Endometrial microvascular endothelial cells (primary cell): ENCODE data around the gene REEP5. TPM values are rescaled to one million over a fixed set of nuclear protein-coding genes. Genes with fewer than 3 reads are reported as not detected.

Experiments used
- in situ Hi-C: cut with HindIII; loops from 2 replicates; pipeline ENCODE4 v1.10.0; 2017; ENCODE audit warnings: low sequenced_read_pairs, low pct_unique_long_range_greater_than_20kb; ENCODE audit errors: inconsistent ontology term
- total RNA-seq: library from RNA; depleted of rRNA; stranded (reverse); fragments of >200 nt; gene quantifications from one replicate; pipeline ENCODE4 v1.2.3, GENCODE V29; 2015; ENCODE audit errors: inconsistent ontology term

REEP5 gene
- total RNA-seq, 1 donor from 2014 or later, result 85.0 TPM

GRCh38 chr5:112934366-112934663 is 12.3 kb upstream of the REEP5 start:
- in situ Hi-C loops, result no loop called here

- in situ Hi-C loops, result no loop called here
Observed at GRCh38 chr5:112933651-112934365, 11.8 kb upstream of the REEP5 start.

DNA sequence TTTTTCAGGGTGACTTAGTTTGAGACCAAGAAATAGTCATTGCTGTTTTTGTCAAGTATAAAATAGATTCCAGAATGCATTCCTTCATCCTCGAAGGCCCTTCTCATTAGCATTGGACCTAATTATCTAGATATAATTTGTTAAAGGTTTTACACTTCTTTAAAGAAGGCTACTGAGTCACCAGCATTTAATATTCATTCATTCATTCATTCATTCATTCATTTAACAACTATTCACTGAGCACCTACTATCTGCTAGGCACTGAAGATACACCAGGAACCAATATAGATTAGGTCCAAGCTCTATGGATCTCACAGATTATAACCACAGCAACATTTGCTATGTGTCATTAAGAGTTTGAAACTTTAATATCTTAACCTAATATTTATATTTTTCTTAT is 11.1 kb upstream of the REEP5 start:
- in situ Hi-C loops, result no loop called here

- in situ Hi-C loops, result no loop called here
Observed at GRCh38 chr5:112931473-112931872, 9.4 kb upstream of the REEP5 start.

DNA sequence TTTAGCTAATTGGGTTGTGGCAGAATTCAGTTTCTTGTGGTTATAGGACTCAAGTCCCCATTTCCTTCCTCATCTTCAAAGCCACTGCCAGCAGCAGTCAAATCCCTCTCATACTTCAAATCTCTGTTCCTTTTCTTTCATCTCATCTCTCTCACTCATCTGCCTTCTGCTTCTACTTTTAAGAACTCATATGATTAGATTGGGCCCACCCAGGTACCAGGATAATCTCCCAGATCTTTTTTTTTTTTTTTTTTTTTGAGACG is 8.0 kb upstream of the REEP5 start:
- in situ Hi-C loops, result no loop called here

DNA sequence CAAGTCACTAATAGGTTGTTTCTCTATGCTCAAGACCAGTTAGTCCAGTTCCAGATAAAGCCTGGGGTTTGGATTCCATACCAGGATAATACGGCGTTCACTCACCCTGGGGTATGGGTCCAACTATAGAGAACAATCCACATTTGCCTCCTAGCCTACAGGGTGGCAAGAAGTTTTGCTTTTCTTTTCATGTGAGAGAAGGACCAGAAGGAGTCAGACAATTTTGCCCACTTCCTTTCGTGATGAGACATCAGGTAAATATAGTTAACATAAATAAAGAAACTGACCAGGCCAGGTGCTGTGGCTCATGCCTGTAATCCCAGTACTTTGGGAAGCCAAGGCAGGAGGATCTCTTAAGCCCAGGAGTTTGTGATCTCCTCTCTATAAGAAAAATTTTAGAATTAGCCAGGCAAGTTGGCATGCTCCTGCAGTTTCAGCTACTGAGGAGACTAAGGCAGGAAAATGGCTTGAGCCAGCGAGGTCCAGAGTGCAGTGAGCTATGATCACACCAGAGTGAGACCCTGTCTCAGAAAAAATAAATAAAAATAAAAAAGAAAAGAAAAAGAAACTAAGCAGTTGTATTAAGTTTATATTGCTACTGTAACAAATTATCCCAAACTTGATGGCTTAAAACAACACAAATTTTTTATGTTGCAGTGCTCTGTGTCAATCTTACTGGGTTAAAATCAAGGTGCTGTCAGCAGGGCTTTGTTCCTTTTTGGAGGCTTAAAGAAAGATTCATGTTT is 7.5 kb upstream of the REEP5 start:
- in situ Hi-C loops, result no loop called here

GRCh38 chr5:112923988-112924387 is 2.0 kb upstream of the REEP5 start:
- in situ Hi-C loops, result no loop called here

- in situ Hi-C loops, result no loop called here
Observed at GRCh38 chr5:112923148-112923917, 1.3 kb upstream of the REEP5 start.

- in situ Hi-C loops, result no loop called here
Observed at GRCh38 chr5:112921026-112921832, 798 bp downstream of the REEP5 start.

- in situ Hi-C loops, result no loop called here
Observed at GRCh38 chr5:112919972-112920371, 2.1 kb downstream of the REEP5 start.

DNA sequence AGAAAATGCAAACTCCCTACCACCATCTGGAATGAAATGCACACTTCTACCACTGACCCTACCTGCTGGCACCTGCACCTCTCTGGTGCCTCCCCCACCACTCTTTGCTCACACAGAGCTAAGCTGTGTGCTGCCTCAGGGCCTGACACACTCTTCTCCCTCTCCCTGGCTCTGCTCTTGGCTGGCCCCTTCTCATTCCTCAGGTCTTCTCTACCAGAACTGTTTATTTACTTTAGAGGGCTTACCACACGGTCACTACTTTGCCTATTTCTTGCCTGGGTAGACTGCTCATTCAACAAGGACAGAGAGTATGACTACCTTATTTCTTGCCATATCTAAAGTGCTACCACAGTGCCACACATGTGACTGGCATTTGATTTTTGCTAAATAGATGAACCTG is 3.3 kb downstream of the REEP5 start:
- in situ Hi-C loops, result no loop called here

GRCh38 chr5:112918136-112918535 is 3.9 kb downstream of the REEP5 start:
- in situ Hi-C loops, result no loop called here

DNA sequence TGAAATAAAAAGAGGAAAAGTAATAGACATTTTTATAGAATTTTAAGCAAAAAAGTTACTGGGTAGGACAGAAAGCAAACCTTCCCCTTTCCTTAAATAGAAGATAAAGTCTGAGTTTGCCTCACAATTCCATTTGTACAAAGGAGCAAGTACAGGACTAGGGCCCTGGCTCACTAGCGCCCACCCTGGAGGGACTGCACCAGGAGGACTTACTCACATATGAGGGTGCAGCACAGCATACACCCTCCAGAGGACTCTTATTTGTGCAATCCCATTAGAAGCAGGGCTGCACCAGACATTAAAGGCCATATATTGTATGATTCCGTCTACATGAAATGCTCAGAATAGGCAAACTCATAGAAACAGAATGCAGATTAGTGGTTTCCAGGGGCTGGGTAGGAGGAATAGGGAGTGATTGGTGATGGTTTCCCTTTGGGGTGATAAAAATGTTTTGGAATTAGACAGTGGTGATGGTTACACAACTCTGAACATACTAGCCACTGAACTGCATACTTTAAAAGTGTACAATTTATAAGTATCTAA is 4.5 kb downstream of the REEP5 start:
- in situ Hi-C loops, result no loop called here

GRCh38 chr5:112915831-112916230 is 6.2 kb downstream of the REEP5 start:
- in situ Hi-C loops, result no loop called here

- in situ Hi-C loops, result no loop called here
Observed at GRCh38 chr5:112914584-112914983, 7.4 kb downstream of the REEP5 start.

- in situ Hi-C loops, result no loop called here
Observed at GRCh38 chr5:112910529-112910928, 11.5 kb downstream of the REEP5 start.

GRCh38 chr5:112908854-112909253 is 13.2 kb downstream of the REEP5 start:
- in situ Hi-C loops, result no loop called here

DNA sequence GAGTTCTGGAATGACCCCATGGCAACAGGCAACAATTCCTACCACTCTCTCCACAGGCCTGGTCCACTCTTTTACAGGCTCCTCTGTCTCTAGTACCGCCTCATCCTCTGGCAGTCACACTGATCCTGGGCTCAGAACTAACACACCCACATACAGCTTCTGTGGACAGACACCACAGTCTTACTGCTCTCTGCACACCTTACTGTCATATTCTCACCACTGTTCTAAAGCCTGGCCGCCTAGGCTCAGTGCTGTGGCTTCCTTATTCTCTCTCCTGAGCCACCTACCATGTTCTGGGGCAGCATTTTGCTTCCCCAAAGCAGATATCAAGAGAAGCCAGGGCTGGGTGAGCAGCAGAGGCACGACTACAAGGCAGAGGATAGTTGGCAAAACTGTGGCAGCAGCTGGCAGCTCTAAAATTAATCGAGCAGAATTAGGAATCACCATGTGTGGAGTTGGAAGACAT is 14.8 kb downstream of the REEP5 start:
- in situ Hi-C loops, result no loop called here

GRCh38 chr5:112906637-112907036 is 15.4 kb downstream of the REEP5 start:
- in situ Hi-C loops, result no loop called here
